Chondrocyte (in vitro differentiated cells): ENCODE measurements around the gene MLF1. TPM values are rescaled to one million over a fixed set of nuclear protein-coding genes. Genes with fewer than 3 reads are reported as not detected.

Experiments used
- DNase-seq: peaks from one replicate; pipeline ENCODE4 v3.0.0; 2021; ENCODE audit warnings: mixed read lengths, low spot score
- H3K27ac Mint-ChIP-seq: one replicate; pipeline ENCODE4 v1.8.0; 2021; ENCODE audit warnings: mild to moderate bottlenecking, moderate library complexity, mixed read lengths; ENCODE audit not compliant: unreplicated experiment
- H3K27me3 Mint-ChIP-seq: 2 replicates; pipeline ENCODE4 v1.8.0; 2021; ENCODE audit warnings: low read depth, mixed read lengths
- H3K36me3 Mint-ChIP-seq: 2 replicates; pipeline ENCODE4 v1.8.0; 2021; ENCODE audit warnings: low read depth, mixed read lengths
- H3K4me1 Mint-ChIP-seq: 2 replicates; pipeline ENCODE4 v1.8.0; 2021; ENCODE audit warnings: low read depth, mild to moderate bottlenecking, mixed read lengths
- H3K4me3 Mint-ChIP-seq: one replicate; pipeline ENCODE4 v1.8.0; 2021; ENCODE audit warnings: mild to moderate bottlenecking, moderate library complexity, mixed read lengths; ENCODE audit not compliant: unreplicated experiment
- H3K9me3 Mint-ChIP-seq: 2 replicates; pipeline ENCODE4 v1.8.0; 2021; ENCODE audit warnings: low read depth, mixed read lengths
- CTCF ChIP-seq: fragments of 200-600 bp; sonication (generic); IDR thresholded peaks from 2 replicates; pipeline ENCODE4 v1.5.0; 2021; ENCODE audit warnings: antibody characterized with exemption, mild to moderate bottlenecking, moderate library complexity
- total RNA-seq: library from RNA; stranded (reverse); gene quantifications from 3 replicates; pipeline ENCODE4 v1.2.1, GENCODE V29; 2021

Gene MLF1
- total RNA-seq, 1 donor from 2014 or later = 13.7 TPM

GRCh38 chr3:158617982-158618875 is 47.2 kb downstream of the MLF1 start:
- H3K4me1 Mint-ChIP-seq = no peaks in the 10 kb centered on the region
- no peak for DNase-seq
- peaks cover 13% of the 10 kb centered on the region for H3K9me3 Mint-ChIP-seq
- TF ChIP-seq CTCF = no peak
- H3K36me3 Mint-ChIP-seq = no peaks in the 10 kb centered on the region
- no peak overlapping the region for H3K27ac Mint-ChIP-seq
- no peaks in the 10 kb centered on the region for H3K27me3 Mint-ChIP-seq
- no peak overlapping the region for H3K4me3 Mint-ChIP-seq

- H3K27ac Mint-ChIP-seq = no peak overlapping the region
- peaks cover 6% of the 10 kb centered on the region for H3K9me3 Mint-ChIP-seq
- no peak overlapping the region for H3K4me3 Mint-ChIP-seq
- H3K36me3 Mint-ChIP-seq = no peaks in the 10 kb centered on the region
- peaks cover 8% of the 10 kb centered on the region for H3K27me3 Mint-ChIP-seq
- TF ChIP-seq CTCF = no peak
- no peaks in the 10 kb centered on the region for H3K4me1 Mint-ChIP-seq
- no peak for DNase-seq
Observed at GRCh38 chr3:158625881-158626280, 54.9 kb downstream of the MLF1 start.

- TF ChIP-seq CTCF = no peak
- H3K4me1 Mint-ChIP-seq = no peaks in the 10 kb centered on the region
- no peak overlapping the region for H3K4me3 Mint-ChIP-seq
- H3K27me3 Mint-ChIP-seq = peaks cover 14% of the 10 kb centered on the region
- H3K9me3 Mint-ChIP-seq = peaks cover 12% of the 10 kb centered on the region
- H3K27ac Mint-ChIP-seq = no peak overlapping the region
- H3K36me3 Mint-ChIP-seq = no peaks in the 10 kb centered on the region
- no peak for DNase-seq
Observed at GRCh38 chr3:158631981-158632380, 61.0 kb downstream of the MLF1 start.

- Mint-ChIP-seq H3K9me3 (no peaks in the 10 kb centered on the region), H3K27ac (no peak overlapping the region), H3K36me3 (no peaks in the 10 kb centered on the region), H3K27me3 (no peaks in the 10 kb centered on the region), H3K4me1 (peaks cover 8% of the 10 kb centered on the region), H3K4me3 (no peak overlapping the region)
- no peak for DNase-seq
- no peak for TF ChIP-seq CTCF
Observed at GRCh38 chr3:158640646-158641045, 69.7 kb downstream of the MLF1 start.

GRCh38 chr3:158642005-158642404 is 71.0 kb downstream of the MLF1 start:
- Mint-ChIP-seq H3K27ac (no peak overlapping the region), H3K9me3 (no peaks in the 10 kb centered on the region), H3K4me1 (peaks cover 19% of the 10 kb centered on the region), H3K4me3 (no peak overlapping the region), H3K36me3 (no peaks in the 10 kb centered on the region), H3K27me3 (no peaks in the 10 kb centered on the region)
- DNase-seq = no peak
- no peak for TF ChIP-seq CTCF
